ENCODE data around the gene TGFB3.

Gene TGFB3

GRCh38 chr14:75910048-75910447 lies 71.7 kb downstream of the TGFB3 start:
- in situ Hi-C loops (cut with MboI; ENCODE audit: low sequenced_read_pairs) = no loop called here

GRCh38 chr14:75909630-75910029 lies 72.2 kb downstream of the TGFB3 start:
- in situ Hi-C loops (cut with MboI; ENCODE audit: low sequenced_read_pairs) = no loop called here
